Vagina (tissue), 2 donors: ENCODE results near the gene ATP5F1D.

Experiments
- POLR2A ChIP-seq, 2 donors: fragments of 450-650 bp; IDR thresholded peaks; one replicate each; pipeline ENCODE4 v1.6.1; 2017; ENCODE audit warnings: antibody characterized with exemption in 2 of 2, mild to moderate bottlenecking in 2 of 2, moderate library complexity in 2 of 2
- POLR2AphosphoS5 ChIP-seq, 2 donors: sonication (generic); formaldehyde crosslinking; IDR thresholded peaks; one replicate each; pipeline ENCODE4 v1.9.0; 2017; ENCODE audit warnings: antibody characterized with exemption in 2 of 2, mild to moderate bottlenecking in 2 of 2, low read depth in 1 of 2; ENCODE audit not compliant: insufficient read depth in 1 of 2
- TF ChIP-seq, protein P1 (sequence below), 3 experiments: fragments of 450-650 bp in 2 of 3; fragments of 200-600 bp in 1 of 3; sonication (generic) in 1 of 3; IDR thresholded peaks; one replicate each; pipeline ENCODE4 v1.5.1; 2017 to 2019; ENCODE audit warnings: antibody characterized with exemption in 3 of 3, mild to moderate bottlenecking in 2 of 3, moderate library complexity in 2 of 3

DNA sequence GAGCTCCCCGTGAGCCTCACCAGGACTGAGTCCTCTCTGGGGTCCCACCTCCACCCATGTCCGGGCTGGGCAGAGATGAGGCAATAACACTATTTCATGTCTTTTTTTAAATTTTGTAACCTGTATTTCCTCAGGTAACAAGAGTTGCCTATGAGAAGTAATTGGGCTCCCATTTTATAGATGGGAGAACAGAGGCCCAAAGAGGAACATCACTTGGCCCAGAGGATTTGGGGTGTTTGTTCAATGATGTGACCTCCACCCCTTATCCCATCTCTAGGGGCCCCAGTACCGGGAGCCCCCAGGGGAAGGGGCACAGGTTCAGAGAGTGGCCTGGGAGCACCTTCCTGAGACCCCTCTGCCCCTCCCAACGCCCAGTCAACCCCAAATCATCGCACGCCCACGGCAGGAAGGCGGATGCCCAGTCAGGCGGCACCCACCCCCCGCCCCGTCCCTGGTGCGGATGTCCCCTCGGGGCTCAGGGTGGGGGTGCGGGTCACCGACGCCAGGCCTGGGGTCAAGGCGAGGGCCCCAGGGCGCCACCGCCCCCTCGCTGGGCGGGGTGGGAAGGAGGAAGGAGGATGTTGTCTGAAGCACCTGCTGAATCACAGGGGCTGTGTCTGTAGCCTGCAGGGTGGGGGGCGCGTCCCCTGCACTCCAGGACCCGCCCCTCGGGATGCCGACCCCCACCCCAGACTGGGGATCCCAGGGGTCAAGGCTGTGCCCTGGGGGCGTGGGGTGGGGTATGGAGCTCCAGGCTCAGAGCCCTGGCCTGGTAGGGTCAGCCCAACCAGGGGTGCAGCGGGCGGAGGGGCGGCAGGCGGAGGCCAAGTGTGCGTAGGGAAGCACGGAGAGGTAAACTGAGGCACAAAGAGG is 18.6 kb downstream of the ATP5F1D start:
- TF ChIP-seq, protein P1, sequence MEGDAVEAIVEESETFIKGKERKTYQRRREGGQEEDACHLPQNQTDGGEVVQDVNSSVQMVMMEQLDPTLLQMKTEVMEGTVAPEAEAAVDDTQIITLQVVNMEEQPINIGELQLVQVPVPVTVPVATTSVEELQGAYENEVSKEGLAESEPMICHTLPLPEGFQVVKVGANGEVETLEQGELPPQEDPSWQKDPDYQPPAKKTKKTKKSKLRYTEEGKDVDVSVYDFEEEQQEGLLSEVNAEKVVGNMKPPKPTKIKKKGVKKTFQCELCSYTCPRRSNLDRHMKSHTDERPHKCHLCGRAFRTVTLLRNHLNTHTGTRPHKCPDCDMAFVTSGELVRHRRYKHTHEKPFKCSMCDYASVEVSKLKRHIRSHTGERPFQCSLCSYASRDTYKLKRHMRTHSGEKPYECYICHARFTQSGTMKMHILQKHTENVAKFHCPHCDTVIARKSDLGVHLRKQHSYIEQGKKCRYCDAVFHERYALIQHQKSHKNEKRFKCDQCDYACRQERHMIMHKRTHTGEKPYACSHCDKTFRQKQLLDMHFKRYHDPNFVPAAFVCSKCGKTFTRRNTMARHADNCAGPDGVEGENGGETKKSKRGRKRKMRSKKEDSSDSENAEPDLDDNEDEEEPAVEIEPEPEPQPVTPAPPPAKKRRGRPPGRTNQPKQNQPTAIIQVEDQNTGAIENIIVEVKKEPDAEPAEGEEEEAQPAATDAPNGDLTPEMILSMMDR (IDR thresholded peaks at IDR 0.05), result no peak
- TF ChIP-seq POLR2A (IDR thresholded peaks at IDR 0.05) (no peak), POLR2AphosphoS5 (IDR thresholded peaks at IDR 0.05; ENCODE audit: insufficient read depth in 1 of 2, low read depth in 1 of 2) (no peak)
